ENCODE data around the gene ANKRD18A.

The ANKRD18A gene

GRCh38 chr9:38526591-38526990, 93.8 kb downstream of the ANKRD18A start:
- DNase-seq, result no peak

- DNase-seq, result no peak
Observed at GRCh38 chr9:38523121-38523520, 97.3 kb downstream of the ANKRD18A start.

- no peak for DNase-seq
Observed at GRCh38 chr9:38521762-38522161, 98.6 kb downstream of the ANKRD18A start.

All from NCI-H1417 treated with DMSO at 0.1 percent for 48 hours (cell line).